DOHH2 (cell line): ENCODE results near the gene DDHD1.

Experiments used
- H3F3A ChIP-seq: fragments of 200-600 bp; sonication (generic), shearing (Covaris generic); 2 replicates; pipeline ENCODE4 v1.6.0; 2016; ENCODE audit warnings: antibody characterized with exemption, mild to moderate bottlenecking; ENCODE audit not compliant: control insufficient read depth, insufficient read depth
- H3K27ac ChIP-seq: fragments of 200-600 bp; sonication (generic); 2 replicates; pipeline ENCODE4 v1.5.1; 2014; ENCODE audit warnings: low read depth, mild to moderate bottlenecking, low read length, moderate library complexity
- H3K27me3 ChIP-seq: fragments of 200-600 bp; sonication (generic); 2 replicates; pipeline ENCODE4 v1.6.1; 2014; ENCODE audit warnings: mild to moderate bottlenecking, low read length, mixed read lengths; ENCODE audit not compliant: control insufficient read depth
- H3K36me3 ChIP-seq: fragments of 200-600 bp; sonication (generic); 2 replicates; pipeline ENCODE4 v1.6.1; 2014; ENCODE audit warnings: mild to moderate bottlenecking, low read length, moderate library complexity, mixed read lengths; ENCODE audit not compliant: control insufficient read depth
- H3K4me1 ChIP-seq: fragments of 200-600 bp; sonication (generic); 2 replicates; pipeline ENCODE4 v1.6.1; 2014; ENCODE audit warnings: mild to moderate bottlenecking, low read length, mixed read lengths; ENCODE audit not compliant: control insufficient read depth
- H3K4me2 ChIP-seq: fragments of 200-600 bp; sonication (generic); 2 replicates; pipeline ENCODE4 v1.6.0; 2014; ENCODE audit warnings: mild to moderate bottlenecking, low read length, moderate library complexity
- H3K4me3 ChIP-seq: fragments of 200-600 bp; sonication (generic); 2 replicates; pipeline ENCODE4 v1.5.1; 2014; ENCODE audit warnings: mild to moderate bottlenecking, low read length, mixed read lengths
- H3K79me2 ChIP-seq: fragments of 200-600 bp; sonication (generic); 2 replicates; pipeline ENCODE4 v1.6.1; 2014; ENCODE audit warnings: mild to moderate bottlenecking, low read length, mixed read lengths; ENCODE audit not compliant: control insufficient read depth
- H3K9me2 ChIP-seq: fragments of 200-600 bp; sonication (generic); replicated peaks from 2 replicates; pipeline ENCODE4 v1.6.1; 2014; ENCODE audit warnings: mild to moderate bottlenecking, low read length, mixed read lengths; ENCODE audit not compliant: control insufficient read depth
- H3K9me3 ChIP-seq: fragments of 200-600 bp; sonication (generic); 2 replicates; pipeline ENCODE4 v1.6.1; 2014; ENCODE audit warnings: antibody characterized with exemption, low read length, mixed read lengths; ENCODE audit not compliant: control insufficient read depth, insufficient read depth
- H4K20me1 ChIP-seq: fragments of 200-600 bp; sonication (generic); 2 replicates; pipeline ENCODE4 v1.6.0; 2014; ENCODE audit warnings: low read depth, mild to moderate bottlenecking, antibody characterized with exemption, low read length, moderate library complexity; ENCODE audit not compliant: control insufficient read depth, insufficient read depth
- CTCF ChIP-seq: fragments of 200-600 bp; sonication (generic); IDR thresholded peaks from one replicate; pipeline ENCODE4 v1.5.1; 2014; ENCODE audit warnings: antibody characterized with exemption, mild to moderate bottlenecking, low read depth, low read length; ENCODE audit not compliant: poor library complexity, severe bottlenecking
- EZH2phosphoT487 ChIP-seq: fragments of 200-600 bp; sonication (generic); IDR thresholded peaks from 2 replicates; pipeline ENCODE4 v1.6.1; 2017; ENCODE audit warnings: borderline replicate concordance, mild to moderate bottlenecking, antibody characterized with exemption, low read length, moderate library complexity, mixed read lengths

Gene DDHD1

GRCh38 chr14:52992236-52992870 lies 160.8 kb downstream of the DDHD1 start:
- Histone ChIP-seq H3K4me2 (no peak overlapping the region), H3K4me1 (no peaks in the 10 kb centered on the region), H3K36me3 (no peaks in the 10 kb centered on the region), H4K20me1 (no peaks in the 10 kb centered on the region), H3K27me3 (peaks cover 5% of the 10 kb centered on the region; the same call in 1 of the 2 replicates), H3F3A (no peaks in the 10 kb centered on the region), H3K79me2 (no peaks in the 10 kb centered on the region), H3K4me3 (no peak overlapping the region), H3K27ac (no peak overlapping the region), H3K9me3 (no peaks in the 10 kb centered on the region), H3K9me2 (no peaks in the 10 kb centered on the region)
- TF ChIP-seq CTCF: no peak
- no peak for TF ChIP-seq EZH2phosphoT487

- no peaks in the 10 kb centered on the region for H3F3A ChIP-seq
- H3K4me1 ChIP-seq: no peaks in the 10 kb centered on the region
- no peaks in the 10 kb centered on the region for H3K36me3 ChIP-seq
- no peaks in the 10 kb centered on the region for H3K9me3 ChIP-seq
- no peak overlapping the region for H3K4me3 ChIP-seq
- no peak overlapping the region for H3K27ac ChIP-seq
- H3K79me2 ChIP-seq: no peaks in the 10 kb centered on the region
- no peaks in the 10 kb centered on the region for H4K20me1 ChIP-seq
- H3K9me2 ChIP-seq: no peaks in the 10 kb centered on the region
- TF ChIP-seq EZH2phosphoT487 (no peak), CTCF (no peak)
- H3K27me3 ChIP-seq: peaks cover 5% of the 10 kb centered on the region; the same call in 1 of the 2 replicates
- H3K4me2 ChIP-seq: no peak overlapping the region
These were observed 165.0 kb downstream of the DDHD1 start for GRCh38 chr14:52988139-52988538.

GRCh38 chr14:52987514-52987913 lies 165.6 kb downstream of the DDHD1 start:
- no peak for TF ChIP-seq EZH2phosphoT487
- no peak for TF ChIP-seq CTCF
- Histone ChIP-seq H3F3A (no peaks in the 10 kb centered on the region), H3K79me2 (no peaks in the 10 kb centered on the region), H3K4me1 (no peaks in the 10 kb centered on the region), H3K36me3 (no peaks in the 10 kb centered on the region), H3K27ac (no peak overlapping the region), H3K4me3 (no peak overlapping the region), H3K9me2 (no peaks in the 10 kb centered on the region), H4K20me1 (no peaks in the 10 kb centered on the region), H3K4me2 (no peak overlapping the region), H3K27me3 (peaks cover 5% of the 10 kb centered on the region; the same call in 1 of the 2 replicates), H3K9me3 (no peaks in the 10 kb centered on the region)
